ENCODE measurements around the gene CCDC85B.

GRCh38 chr11:65866509-65867283 is 23.8 kb upstream of the CCDC85B start:
- TF ChIP-seq GPBP1L1 (CRISPR knock-in tag; IDR thresholded peaks at IDR 0.05): no peak
- TF ChIP-seq FLYWCH1 (CRISPR knock-in tag; IDR thresholded peaks at IDR 0.05): no peak
- TF ChIP-seq ZNF891 (CRISPR knock-in tag; IDR thresholded peaks at IDR 0.05): no peak
- TF ChIP-seq ZBED4 (CRISPR knock-in tag; IDR thresholded peaks at IDR 0.05; ENCODE audit: borderline replicate concordance): no peak
- TF ChIP-seq IRF2 (CRISPR knock-in tag; IDR thresholded peaks at IDR 0.05): no peak
- no peak for TF ChIP-seq ATF7 (IDR thresholded peaks at IDR 0.05)
- no peak for TF ChIP-seq ATF7 (CRISPR knock-in tag; IDR thresholded peaks at IDR 0.05)

Measured in HepG2 (cell line).